Measurements from ENCODE around the gene ARHGAP36.

ARHGAP36 gene

GRCh38 chrX:131139072-131139471 is 80.9 kb downstream of the ARHGAP36 start:
- H3K27me3 ChIP-seq = no peaks in the 10 kb centered on the region
- no peak overlapping the region for H3K27ac ChIP-seq
- H3K9me3 ChIP-seq = no peaks in the 10 kb centered on the region
- no peaks in the 10 kb centered on the region for H3K36me3 ChIP-seq
- no peaks in the 10 kb centered on the region for H3K4me1 ChIP-seq (ENCODE audit: control insufficient read depth in 1 of 2, insufficient read depth in 1 of 2, low read depth in 1 of 2, low read length in 1 of 2)
- TF ChIP-seq, protein P1, sequence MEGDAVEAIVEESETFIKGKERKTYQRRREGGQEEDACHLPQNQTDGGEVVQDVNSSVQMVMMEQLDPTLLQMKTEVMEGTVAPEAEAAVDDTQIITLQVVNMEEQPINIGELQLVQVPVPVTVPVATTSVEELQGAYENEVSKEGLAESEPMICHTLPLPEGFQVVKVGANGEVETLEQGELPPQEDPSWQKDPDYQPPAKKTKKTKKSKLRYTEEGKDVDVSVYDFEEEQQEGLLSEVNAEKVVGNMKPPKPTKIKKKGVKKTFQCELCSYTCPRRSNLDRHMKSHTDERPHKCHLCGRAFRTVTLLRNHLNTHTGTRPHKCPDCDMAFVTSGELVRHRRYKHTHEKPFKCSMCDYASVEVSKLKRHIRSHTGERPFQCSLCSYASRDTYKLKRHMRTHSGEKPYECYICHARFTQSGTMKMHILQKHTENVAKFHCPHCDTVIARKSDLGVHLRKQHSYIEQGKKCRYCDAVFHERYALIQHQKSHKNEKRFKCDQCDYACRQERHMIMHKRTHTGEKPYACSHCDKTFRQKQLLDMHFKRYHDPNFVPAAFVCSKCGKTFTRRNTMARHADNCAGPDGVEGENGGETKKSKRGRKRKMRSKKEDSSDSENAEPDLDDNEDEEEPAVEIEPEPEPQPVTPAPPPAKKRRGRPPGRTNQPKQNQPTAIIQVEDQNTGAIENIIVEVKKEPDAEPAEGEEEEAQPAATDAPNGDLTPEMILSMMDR (IDR thresholded peaks at IDR 0.05) = no peak
- no peak overlapping the region for H3K4me3 ChIP-seq (ENCODE audit: low read depth in 1 of 2, low read length in 1 of 2)
